Peyer's patch (tissue), 4 donors: ENCODE results near the gene PRKCA. TPM values are rescaled to one million over a fixed set of nuclear protein-coding genes. Genes with fewer than 3 reads are reported as not detected.

ENCODE experiments used
- DNase-seq, 3 donors: peaks; one replicate each; pipeline ENCODE4 v3.0.0-alpha.2; 2017 to 2019
- H3K27ac ChIP-seq, 4 donors: fragments of 200-600 bp; sonication (generic); one replicate each; pipeline ENCODE4 v1.5.1; 2016 to 2019
- H3K27me3 ChIP-seq, 2 donors: fragments of 200-600 bp; sonication (generic); one replicate each; pipeline ENCODE4 v1.5.1; 2019
- H3K36me3 ChIP-seq, 3 donors: fragments of 200-600 bp; sonication (generic); one replicate each; pipeline ENCODE4 v1.5.1; 2016 to 2019
- H3K4me1 ChIP-seq, 4 donors: fragments of 200-600 bp; sonication (generic); one replicate each; pipeline ENCODE4 v1.5.1; 2016 to 2019
- H3K4me3 ChIP-seq, 4 donors: fragments of 200-600 bp; sonication (generic); 1 replicate in 3 of 4; 2 replicates in 1 of 4; pipeline ENCODE4 v1.5.1; 2016 to 2019; ENCODE audit warnings: mild to moderate bottlenecking in 1 of 4
- H3K9me3 ChIP-seq, 4 donors: fragments of 200-600 bp; sonication (generic); one replicate each; pipeline ENCODE4 v1.5.1; 2016 to 2019; ENCODE audit warnings: mild to moderate bottlenecking in 1 of 4
- POLR2A ChIP-seq, 2 donors: fragments of 450-650 bp; IDR thresholded peaks; one replicate each; pipeline ENCODE4 v1.5.1; 2017; ENCODE audit warnings: antibody characterized with exemption in 2 of 2, mild to moderate bottlenecking in 2 of 2, moderate library complexity in 2 of 2
- total RNA-seq, 4 donors: library from RNA; depleted of rRNA; stranded (reverse); fragments of >200 nt; gene quantifications; one replicate each; pipeline ENCODE4 v1.1.0, GENCODE V29; 2016
- TF ChIP-seq, protein P1 (sequence below), 6 experiments: fragments of 450-650 bp in 4 of 6; fragments of 200-600 bp in 2 of 6; sonication (generic) in 1 of 6; IDR thresholded peaks; one replicate each; pipeline ENCODE4 v1.5.1; 2017 to 2019; ENCODE audit warnings: antibody characterized with exemption in 6 of 6, mild to moderate bottlenecking in 3 of 6, moderate library complexity in 1 of 6

The PRKCA gene
- total RNA-seq, 4 donors from 2014 or later, result 32.2 to 47.0 (median 43.5) TPM

DNA sequence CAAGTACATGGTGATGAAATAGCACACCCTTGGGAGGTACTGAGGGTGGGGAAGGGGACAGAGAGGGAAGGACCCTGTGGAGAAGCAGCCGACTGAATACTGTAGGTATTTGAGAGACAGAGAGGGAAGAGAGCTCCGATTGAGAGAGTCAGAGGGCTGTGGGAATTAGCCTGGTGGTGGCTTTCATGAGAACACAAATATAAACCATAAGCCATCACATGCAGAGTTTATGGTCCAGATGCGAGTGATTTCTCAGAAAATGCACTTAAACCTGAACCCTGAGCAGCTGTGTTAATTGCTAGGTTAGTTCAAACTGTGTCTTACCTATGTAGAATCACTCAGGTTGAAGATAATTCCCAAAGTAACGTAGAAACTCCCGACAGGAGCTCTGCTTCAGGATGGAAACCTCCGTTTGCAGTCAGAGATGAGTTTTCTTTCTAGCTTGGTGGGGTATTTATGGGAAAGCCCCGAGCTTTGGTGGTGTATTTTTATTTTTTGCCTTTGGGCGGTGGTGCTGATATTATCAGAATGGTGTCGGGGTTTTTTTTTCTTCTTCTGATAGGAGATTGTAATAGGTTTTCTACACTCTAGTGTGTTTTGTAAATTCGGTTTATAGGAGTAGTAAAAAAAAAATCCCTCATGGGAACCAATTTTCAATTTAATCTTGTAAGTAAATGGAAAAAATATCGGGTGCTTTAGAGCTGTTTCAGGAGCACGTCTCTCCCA, 347.6 kb downstream of the PRKCA start:
- no peaks in the 10 kb centered on the region for H3K9me3 ChIP-seq
- TF ChIP-seq, protein P1, sequence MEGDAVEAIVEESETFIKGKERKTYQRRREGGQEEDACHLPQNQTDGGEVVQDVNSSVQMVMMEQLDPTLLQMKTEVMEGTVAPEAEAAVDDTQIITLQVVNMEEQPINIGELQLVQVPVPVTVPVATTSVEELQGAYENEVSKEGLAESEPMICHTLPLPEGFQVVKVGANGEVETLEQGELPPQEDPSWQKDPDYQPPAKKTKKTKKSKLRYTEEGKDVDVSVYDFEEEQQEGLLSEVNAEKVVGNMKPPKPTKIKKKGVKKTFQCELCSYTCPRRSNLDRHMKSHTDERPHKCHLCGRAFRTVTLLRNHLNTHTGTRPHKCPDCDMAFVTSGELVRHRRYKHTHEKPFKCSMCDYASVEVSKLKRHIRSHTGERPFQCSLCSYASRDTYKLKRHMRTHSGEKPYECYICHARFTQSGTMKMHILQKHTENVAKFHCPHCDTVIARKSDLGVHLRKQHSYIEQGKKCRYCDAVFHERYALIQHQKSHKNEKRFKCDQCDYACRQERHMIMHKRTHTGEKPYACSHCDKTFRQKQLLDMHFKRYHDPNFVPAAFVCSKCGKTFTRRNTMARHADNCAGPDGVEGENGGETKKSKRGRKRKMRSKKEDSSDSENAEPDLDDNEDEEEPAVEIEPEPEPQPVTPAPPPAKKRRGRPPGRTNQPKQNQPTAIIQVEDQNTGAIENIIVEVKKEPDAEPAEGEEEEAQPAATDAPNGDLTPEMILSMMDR (IDR thresholded peaks at IDR 0.05), result no peak
- TF ChIP-seq POLR2A (IDR thresholded peaks at IDR 0.05), result no peak
- H3K27ac ChIP-seq, result no peak overlapping the region
- no peaks in the 10 kb centered on the region for H3K27me3 ChIP-seq
- peaks cover 0 to 14% (median 0%) of the 10 kb centered on the region in 3 donors for H3K36me3 ChIP-seq
- no peak overlapping the region for H3K4me3 ChIP-seq
- DNase-seq, result no peak
- no peaks in the 10 kb centered on the region for H3K4me1 ChIP-seq

- TF ChIP-seq POLR2A (IDR thresholded peaks at IDR 0.05), result no peak
- TF ChIP-seq, protein P1 (IDR thresholded peaks at IDR 0.05), result no peak
- Histone ChIP-seq H3K4me1 (no peaks in the 10 kb centered on the region), H3K36me3 (peaks cover 0 to 12% (median 0%) of the 10 kb centered on the region in 3 donors), H3K4me3 (no peak overlapping the region), H3K27me3 (no peaks in the 10 kb centered on the region), H3K9me3 (no peaks in the 10 kb centered on the region), H3K27ac (no peak overlapping the region)
- DNase-seq, result no peak
Observed at GRCh38 chr17:66650544-66650877, 348.1 kb downstream of the PRKCA start.

GRCh38 chr17:66652840-66653507, 350.6 kb downstream of the PRKCA start:
- H3K27ac ChIP-seq, result no peak overlapping the region
- H3K9me3 ChIP-seq, result no peaks in the 10 kb centered on the region
- TF ChIP-seq, protein P1 (IDR thresholded peaks at IDR 0.05), result no peak
- no peak for TF ChIP-seq POLR2A (IDR thresholded peaks at IDR 0.05)
- H3K4me3 ChIP-seq, result no peak overlapping the region
- H3K36me3 ChIP-seq, result no peaks in the 10 kb centered on the region
- no peak for DNase-seq
- H3K4me1 ChIP-seq, result no peaks in the 10 kb centered on the region
- H3K27me3 ChIP-seq, result no peaks in the 10 kb centered on the region

GRCh38 chr17:66654106-66654740, 351.8 kb downstream of the PRKCA start:
- Histone ChIP-seq H3K27me3 (no peaks in the 10 kb centered on the region), H3K36me3 (no peaks in the 10 kb centered on the region), H3K9me3 (no peaks in the 10 kb centered on the region), H3K4me3 (no peak overlapping the region), H3K4me1 (no peaks in the 10 kb centered on the region), H3K27ac (no peak overlapping the region)
- no peak for DNase-seq
- no peak for TF ChIP-seq POLR2A (IDR thresholded peaks at IDR 0.05)
- TF ChIP-seq, protein P1 (IDR thresholded peaks at IDR 0.05), result no peak

DNA sequence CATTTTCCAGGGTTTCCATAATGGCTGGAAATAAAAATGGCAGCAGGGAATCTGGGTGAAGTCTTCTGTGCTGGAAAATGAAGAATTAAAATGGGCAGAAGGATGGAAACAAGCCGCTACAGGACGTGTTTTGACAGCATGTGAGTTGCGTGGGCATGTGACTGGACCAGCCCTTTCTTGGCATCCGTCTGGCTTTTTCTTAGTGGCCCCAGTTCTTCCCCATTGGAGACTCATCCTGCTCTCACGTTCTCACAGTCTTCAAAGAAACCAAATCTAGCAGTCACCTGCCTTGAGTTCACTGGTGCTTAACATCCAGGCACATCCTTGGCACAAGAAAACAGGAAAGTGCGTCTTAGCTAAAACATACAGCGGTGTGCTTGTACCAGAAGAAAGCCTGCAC, 352.4 kb downstream of the PRKCA start:
- no peaks in the 10 kb centered on the region for H3K27me3 ChIP-seq
- H3K27ac ChIP-seq, result no peak overlapping the region
- no peaks in the 10 kb centered on the region for H3K36me3 ChIP-seq
- TF ChIP-seq POLR2A (IDR thresholded peaks at IDR 0.05), result no peak
- H3K4me3 ChIP-seq, result no peak overlapping the region
- no peaks in the 10 kb centered on the region for H3K4me1 ChIP-seq
- no peak for DNase-seq
- H3K9me3 ChIP-seq, result no peaks in the 10 kb centered on the region

DNA sequence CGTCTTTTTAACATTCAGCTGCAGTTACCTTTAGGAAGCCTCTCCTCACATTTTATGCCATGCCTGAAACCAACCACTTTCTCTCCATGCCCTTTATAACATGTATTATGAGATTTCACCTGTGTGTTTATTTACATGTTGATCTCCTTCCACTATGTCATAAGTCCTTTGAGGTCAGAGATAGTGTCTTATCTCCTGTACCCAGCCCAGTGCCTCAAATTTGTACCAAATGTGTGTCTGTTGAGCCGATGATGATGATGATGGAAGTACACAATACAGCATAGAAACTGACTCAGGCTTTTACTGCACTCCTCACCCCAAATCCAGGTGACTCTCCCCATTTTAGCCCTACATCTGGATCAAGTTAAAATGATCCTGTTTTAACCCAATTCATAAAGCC, 353.0 kb downstream of the PRKCA start:
- DNase-seq, result no peak
- H3K36me3 ChIP-seq, result no peaks in the 10 kb centered on the region
- H3K27ac ChIP-seq, result no peak overlapping the region
- H3K9me3 ChIP-seq, result no peaks in the 10 kb centered on the region
- no peak overlapping the region for H3K4me3 ChIP-seq
- no peaks in the 10 kb centered on the region for H3K4me1 ChIP-seq
- TF ChIP-seq POLR2A (IDR thresholded peaks at IDR 0.05), result no peak
- TF ChIP-seq, protein P1 (IDR thresholded peaks at IDR 0.05), result no peak
- no peaks in the 10 kb centered on the region for H3K27me3 ChIP-seq
